MM.1S (cell line): ENCODE data around the gene NATD1.

ENCODE experiments used
- EZH2phosphoT487 ChIP-seq: fragments of 300-600 bp; sonication (generic); IDR thresholded peaks from 2 replicates; pipeline ENCODE4 v1.6.1; 2018; ENCODE audit warnings: antibody characterized with exemption, low read length
- TF ChIP-seq, protein P1 (sequence below): fragments of 300-600 bp; sonication (generic); IDR thresholded peaks from 2 replicates; pipeline ENCODE4 v1.5.1; 2016; ENCODE audit warnings: antibody characterized with exemption, low read length, mixed read lengths

GRCh38 chr17:21295036-21295952 lies 42.1 kb upstream of the NATD1 start:
- TF ChIP-seq, protein P1, sequence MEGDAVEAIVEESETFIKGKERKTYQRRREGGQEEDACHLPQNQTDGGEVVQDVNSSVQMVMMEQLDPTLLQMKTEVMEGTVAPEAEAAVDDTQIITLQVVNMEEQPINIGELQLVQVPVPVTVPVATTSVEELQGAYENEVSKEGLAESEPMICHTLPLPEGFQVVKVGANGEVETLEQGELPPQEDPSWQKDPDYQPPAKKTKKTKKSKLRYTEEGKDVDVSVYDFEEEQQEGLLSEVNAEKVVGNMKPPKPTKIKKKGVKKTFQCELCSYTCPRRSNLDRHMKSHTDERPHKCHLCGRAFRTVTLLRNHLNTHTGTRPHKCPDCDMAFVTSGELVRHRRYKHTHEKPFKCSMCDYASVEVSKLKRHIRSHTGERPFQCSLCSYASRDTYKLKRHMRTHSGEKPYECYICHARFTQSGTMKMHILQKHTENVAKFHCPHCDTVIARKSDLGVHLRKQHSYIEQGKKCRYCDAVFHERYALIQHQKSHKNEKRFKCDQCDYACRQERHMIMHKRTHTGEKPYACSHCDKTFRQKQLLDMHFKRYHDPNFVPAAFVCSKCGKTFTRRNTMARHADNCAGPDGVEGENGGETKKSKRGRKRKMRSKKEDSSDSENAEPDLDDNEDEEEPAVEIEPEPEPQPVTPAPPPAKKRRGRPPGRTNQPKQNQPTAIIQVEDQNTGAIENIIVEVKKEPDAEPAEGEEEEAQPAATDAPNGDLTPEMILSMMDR, result no peak
- TF ChIP-seq EZH2phosphoT487, result no peak
